AG09319 (cell line): Measurements from ENCODE around the gene LRP5.
"Not testable (repeated sequence)": the region's sequence is repeated elsewhere in the genome, so short reads cannot be mapped to it uniquely, and the experiment has no call there.

Experiments used
- DNase-seq: peaks from one replicate; pipeline ENCODE4 v3.0.0-alpha.2; 2010; ENCODE audit warnings: low read depth; ENCODE audit errors: extremely low read depth
- TF ChIP-seq, protein P1 (sequence below): IDR thresholded peaks from 2 replicates; pipeline ENCODE4 v1.5.1; 2011; ENCODE audit warnings: low read depth, mild to moderate bottlenecking, inconsistent platforms, low read length, moderate library complexity

LRP5 gene

DNA sequence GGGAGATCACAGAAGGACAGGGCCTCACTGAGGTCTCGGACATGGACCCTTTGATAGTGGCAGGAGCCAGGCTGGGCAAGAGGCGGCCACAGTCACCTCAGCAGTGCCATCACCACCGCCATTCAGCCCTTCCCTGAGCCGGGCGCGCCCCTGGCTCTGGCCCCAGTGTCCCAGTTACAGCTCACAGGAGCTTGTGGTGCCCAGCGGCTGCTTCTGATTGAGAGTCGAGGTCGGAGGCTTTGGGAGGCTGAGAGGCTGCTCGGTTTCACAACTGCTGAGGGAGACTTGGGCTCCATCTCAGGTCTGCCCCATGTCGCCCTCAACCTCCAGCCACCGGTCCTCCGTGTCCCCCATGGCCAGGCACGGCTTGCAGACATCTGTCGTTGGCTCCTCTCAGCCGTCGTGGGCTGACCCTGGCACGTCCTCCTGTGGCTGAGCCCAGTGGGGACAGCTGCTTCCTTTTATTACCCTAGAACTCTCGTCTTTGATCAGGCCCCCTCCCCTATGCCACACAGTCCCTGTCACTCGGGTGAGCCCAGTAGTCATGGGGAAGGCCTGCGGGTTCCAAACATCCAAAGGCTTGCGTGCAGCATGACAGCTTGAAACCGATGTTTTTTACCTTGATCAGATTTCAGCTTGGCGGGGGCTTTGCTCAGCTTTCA is 119.7 kb downstream of the LRP5 start:
- TF ChIP-seq, protein P1, sequence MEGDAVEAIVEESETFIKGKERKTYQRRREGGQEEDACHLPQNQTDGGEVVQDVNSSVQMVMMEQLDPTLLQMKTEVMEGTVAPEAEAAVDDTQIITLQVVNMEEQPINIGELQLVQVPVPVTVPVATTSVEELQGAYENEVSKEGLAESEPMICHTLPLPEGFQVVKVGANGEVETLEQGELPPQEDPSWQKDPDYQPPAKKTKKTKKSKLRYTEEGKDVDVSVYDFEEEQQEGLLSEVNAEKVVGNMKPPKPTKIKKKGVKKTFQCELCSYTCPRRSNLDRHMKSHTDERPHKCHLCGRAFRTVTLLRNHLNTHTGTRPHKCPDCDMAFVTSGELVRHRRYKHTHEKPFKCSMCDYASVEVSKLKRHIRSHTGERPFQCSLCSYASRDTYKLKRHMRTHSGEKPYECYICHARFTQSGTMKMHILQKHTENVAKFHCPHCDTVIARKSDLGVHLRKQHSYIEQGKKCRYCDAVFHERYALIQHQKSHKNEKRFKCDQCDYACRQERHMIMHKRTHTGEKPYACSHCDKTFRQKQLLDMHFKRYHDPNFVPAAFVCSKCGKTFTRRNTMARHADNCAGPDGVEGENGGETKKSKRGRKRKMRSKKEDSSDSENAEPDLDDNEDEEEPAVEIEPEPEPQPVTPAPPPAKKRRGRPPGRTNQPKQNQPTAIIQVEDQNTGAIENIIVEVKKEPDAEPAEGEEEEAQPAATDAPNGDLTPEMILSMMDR, result no peak
- DNase-seq, result no peak

DNA sequence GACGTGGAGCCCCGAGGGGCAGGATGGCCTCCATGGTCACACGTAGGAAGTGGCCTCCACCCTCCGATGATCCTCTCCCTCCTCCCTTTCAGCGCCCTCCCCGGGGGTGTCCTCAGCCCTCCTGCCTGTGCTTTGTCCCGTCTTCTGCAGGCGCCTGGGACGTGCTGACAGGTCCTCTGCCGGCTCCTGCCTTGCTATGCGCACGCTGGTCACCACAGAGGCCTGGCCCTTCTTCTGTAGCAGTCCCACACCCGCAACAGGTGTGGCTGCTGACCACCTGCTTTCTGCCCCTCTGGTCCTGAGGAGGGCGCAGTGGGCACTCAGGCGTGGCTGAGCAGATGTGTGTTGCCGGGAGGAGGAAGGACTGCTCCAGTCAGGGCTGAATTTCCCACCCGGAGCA is 120.5 kb downstream of the LRP5 start:
- TF ChIP-seq, protein P1, result no peak
- no peak for DNase-seq

DNA sequence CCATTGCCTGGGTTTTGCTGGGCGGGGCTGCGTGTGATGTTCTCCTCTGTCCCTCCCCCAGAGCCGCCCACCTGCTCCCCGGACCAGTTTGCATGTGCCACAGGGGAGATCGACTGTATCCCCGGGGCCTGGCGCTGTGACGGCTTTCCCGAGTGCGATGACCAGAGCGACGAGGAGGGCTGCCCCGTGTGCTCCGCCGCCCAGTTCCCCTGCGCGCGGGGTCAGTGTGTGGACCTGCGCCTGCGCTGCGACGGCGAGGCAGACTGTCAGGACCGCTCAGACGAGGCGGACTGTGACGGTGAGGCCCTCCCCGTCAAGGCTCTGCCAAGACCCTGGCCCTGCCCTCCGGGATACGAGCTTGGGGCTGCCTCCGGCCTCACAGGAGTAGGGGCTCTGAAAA is 121.2 kb downstream of the LRP5 start:
- TF ChIP-seq, protein P1, result no peak
- no peak for DNase-seq

DNA sequence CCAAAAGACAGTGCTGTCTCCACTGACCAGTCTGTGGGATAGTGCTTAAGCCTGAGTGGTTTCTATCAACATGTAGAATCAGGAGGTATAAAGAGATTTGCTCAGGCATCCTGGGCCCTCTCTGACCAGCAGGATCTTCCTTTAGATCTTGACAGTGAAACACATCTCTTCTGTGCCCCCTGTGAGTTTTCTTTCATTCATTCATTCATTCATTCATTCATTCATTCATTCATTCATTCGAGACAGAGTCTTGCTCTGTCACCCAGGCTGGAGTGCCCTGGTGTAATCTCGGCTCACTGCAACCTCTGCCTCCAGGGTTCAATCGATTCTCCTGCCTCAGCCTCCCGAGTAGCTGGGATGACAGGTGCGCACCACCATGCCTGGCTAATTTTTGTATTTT is 121.8 kb downstream of the LRP5 start:
- not testable (repeated sequence) for DNase-seq

DNA sequence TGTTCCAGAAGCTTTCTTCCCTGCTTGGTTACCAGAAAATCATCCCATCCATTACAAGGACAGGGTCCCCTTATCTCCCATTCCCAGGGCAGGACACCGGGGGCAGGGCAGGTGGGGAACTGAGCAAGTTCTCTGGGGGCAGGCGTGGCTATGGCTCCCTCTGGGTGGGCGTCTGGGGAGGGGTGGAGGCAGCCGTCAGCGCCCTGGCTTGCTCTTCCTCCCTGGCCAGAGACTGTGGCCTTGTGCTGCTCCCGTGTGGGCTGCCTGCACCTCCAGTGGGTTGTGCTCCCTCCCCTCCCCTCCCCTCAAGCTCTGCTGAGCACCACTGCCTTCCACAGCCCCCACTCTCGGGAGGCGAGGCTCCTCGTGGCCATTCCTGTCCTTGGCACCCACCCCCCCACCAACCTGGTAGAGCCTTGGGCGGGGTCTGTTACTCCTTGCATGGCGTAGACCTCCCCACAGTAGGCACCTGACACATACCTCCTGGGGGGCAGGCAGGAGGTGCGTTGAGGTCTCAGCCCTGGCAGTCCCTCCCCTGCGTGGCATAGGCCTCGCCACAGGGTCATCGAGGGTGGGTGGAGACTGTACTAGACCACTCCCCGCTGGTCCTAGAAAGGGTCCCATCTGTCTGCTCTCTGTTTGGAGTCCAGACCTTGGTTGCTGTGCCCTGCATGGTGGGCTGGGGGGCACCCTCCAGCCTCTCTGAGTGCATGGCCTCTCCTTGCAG is 123.9 kb downstream of the LRP5 start:
- TF ChIP-seq, protein P1, result no peak
- DNase-seq, result no peak

DNA sequence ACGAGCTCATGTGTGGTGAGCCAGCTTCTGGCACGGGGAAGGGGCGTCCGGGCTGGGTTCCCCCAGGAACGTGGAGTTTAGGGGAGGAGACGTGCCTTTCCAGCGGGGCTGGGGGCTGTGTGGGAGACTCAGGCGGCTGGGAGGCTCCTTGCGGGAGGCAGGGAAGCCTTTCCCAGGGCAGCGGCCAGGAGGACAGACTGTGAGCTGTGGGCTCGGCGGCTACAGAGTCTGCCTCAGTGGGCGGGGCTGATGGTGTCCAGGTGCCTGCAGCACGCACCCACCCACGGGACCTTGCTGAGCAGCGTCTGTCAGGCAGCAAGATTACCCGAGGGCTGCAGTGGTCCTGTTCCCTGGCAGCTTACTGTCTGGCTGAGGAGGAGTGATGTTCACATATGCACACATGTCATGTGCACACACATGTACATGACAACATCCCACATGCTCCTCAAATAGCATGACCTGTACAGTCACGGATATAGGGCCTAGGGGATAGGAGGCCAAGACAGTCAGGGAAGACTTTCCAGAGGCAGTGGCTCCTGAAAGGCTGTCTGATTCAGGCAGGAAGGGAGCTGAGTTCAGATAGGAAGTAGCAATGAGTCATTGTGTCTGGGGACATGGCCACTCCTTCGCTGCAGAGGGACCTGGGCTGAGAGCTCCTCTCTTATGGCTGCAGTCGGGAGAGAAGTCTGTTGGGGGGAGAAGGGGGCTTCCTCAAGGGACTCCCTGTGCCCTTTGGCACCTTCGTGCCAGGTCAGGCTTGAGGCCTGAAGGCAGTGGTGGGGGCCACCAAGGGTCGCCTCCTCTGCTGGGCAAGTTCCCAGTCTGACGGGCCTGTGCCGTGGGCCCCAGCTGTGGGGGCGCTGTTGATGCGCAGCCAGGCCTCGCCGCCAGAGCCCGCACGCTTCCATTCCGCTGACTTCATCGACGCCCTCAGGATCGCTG is 124.9 kb downstream of the LRP5 start:
- TF ChIP-seq, protein P1, result no peak
- no peak for DNase-seq

DNA sequence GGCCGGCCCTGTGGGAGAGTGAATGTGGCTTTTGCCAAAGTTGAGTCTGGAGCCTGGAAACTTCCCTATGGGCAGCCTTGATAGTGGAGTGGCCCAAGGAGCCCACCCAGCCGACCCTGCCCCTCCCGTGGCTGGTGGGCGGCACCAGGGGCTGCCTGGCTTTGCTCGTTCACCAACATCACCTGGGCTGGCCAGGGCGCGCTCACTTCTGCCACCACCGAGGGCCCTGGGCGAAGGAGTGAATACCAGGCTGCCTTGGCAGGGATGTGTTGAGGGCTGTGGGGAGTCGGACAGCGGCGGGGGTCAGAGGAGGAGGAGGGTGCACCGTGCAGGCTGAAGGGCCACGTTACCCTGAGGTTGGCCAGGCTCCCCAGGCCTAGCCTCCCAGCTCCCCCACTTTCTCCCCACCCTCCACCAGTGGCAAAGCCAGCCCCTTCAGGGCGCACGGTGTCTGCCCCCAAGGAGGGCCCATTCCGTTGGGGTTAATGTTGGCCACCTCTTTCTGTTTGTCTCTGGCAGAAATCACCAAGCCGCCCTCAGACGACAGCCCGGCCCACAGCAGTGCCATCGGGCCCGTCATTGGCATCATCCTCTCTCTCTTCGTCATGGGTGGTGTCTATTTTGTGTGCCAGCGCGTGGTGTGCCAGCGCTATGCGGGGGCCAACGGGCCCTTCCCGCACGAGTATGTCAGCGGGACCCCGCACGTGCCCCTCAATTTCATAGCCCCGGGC is 125.7 kb downstream of the LRP5 start:
- TF ChIP-seq, protein P1, result no peak
- DNase-seq, result no peak
